ENCODE results near the gene FLVCR2.

DNA sequence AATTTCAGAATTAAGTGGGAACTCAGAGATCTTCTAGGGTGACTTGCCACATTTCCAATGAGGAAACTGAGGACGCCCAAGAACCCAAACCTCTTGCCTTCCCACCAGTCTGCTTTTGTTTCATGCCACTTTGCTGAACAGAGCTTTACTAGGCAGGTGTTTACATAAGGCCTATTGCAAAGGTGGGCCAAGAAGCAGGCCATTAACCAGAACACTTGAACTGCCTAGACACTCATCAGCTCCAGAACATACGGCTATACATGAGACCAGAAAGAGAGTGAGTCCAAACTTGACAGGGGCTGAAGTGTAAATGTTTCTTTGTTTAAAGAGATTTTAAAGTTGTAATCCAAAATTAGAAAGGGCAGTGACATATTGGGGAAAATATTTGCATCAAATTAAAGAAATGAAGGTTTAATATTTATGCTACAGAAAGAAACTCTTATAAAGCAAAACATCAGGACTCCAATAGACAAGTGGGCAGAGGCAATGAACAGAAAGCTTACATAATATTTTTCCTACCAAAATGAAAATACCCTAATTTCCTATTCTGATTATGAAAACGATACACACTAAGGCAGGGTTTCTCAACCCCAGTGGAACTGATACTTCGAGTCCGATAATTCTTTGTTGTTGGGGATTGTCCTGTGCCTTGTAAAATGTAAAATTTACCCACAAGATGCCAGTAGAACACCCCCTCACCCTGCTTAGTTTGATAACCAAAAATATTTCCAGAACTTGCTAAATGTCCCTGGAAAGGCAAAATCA lies 44.4 kb upstream of the FLVCR2 start:
- TF ChIP-seq CTCF (IDR thresholded peaks at IDR 0.05) (no peak), POLR2A (IDR thresholded peaks at IDR 0.05) (no peak)
